Erythroblast (primary cell): ENCODE measurements around the gene ADAMTSL1.

Experiments used
- GATA1 ChIP-seq: IDR thresholded peaks from 2 replicates; pipeline ENCODE4 v1.6.1; 2011; ENCODE audit warnings: low read depth, mild to moderate bottlenecking, control low read depth, low read length, moderate library complexity
- POLR2A ChIP-seq: IDR thresholded peaks from 2 replicates; pipeline ENCODE4 v1.6.1; 2011; ENCODE audit warnings: mild to moderate bottlenecking, low read length

- TF ChIP-seq POLR2A (no peak), GATA1 (no peak)
Observed at GRCh38 chr9:18626046-18626698, 152.2 kb downstream of the ADAMTSL1 start.
